HG03175 (cell line): ENCODE measurements around the gene SBNO1.
"Not testable (repeated sequence)": the region's sequence is repeated elsewhere in the genome, so short reads cannot be mapped to it uniquely, and the experiment has no call there.

Source experiments
- ATAC-seq: cut with Tn5 transposase; IDR thresholded peaks from one replicate; pipeline ENCODE4 v1.9.1; 2021; ENCODE audit warnings: mild to moderate bottlenecking, moderate library complexity; ENCODE audit not compliant: unreplicated experiment

SBNO1 gene

GRCh38 chr12:123351349-123351748 is 13.3 kb downstream of the SBNO1 start:
- ATAC-seq: no peak

GRCh38 chr12:123346946-123347345 is 17.7 kb downstream of the SBNO1 start:
- no peak for ATAC-seq

- no peak for ATAC-seq
These were observed 20.6 kb downstream of the SBNO1 start for GRCh38 chr12:123344086-123344485.

GRCh38 chr12:123337070-123337469 is 27.6 kb downstream of the SBNO1 start:
- no peak for ATAC-seq

- no peak for ATAC-seq
These were observed 28.1 kb downstream of the SBNO1 start for GRCh38 chr12:123336530-123336929.

GRCh38 chr12:123335490-123335889 is 29.2 kb downstream of the SBNO1 start:
- no peak for ATAC-seq

GRCh38 chr12:123329799-123330198 is 34.8 kb downstream of the SBNO1 start:
- no peak for ATAC-seq

GRCh38 chr12:123319826-123320225 is 44.8 kb downstream of the SBNO1 start:
- no peak for ATAC-seq

- no peak for ATAC-seq
These were observed 45.4 kb downstream of the SBNO1 start for GRCh38 chr12:123319273-123319672.

- not testable (repeated sequence) for ATAC-seq
These were observed 51.6 kb downstream of the SBNO1 start for GRCh38 chr12:123313046-123313445.

GRCh38 chr12:123306200-123306599 is 58.4 kb downstream of the SBNO1 start:
- ATAC-seq: no peak

GRCh38 chr12:123305136-123305535 is 59.5 kb downstream of the SBNO1 start:
- no peak for ATAC-seq

- no peak for ATAC-seq
These were observed 71.4 kb downstream of the SBNO1 start for GRCh38 chr12:123293178-123293760.

GRCh38 chr12:123289911-123290310 is 74.7 kb downstream of the SBNO1 start:
- ATAC-seq: no peak

GRCh38 chr12:123288751-123289346 is 75.8 kb downstream of the SBNO1 start:
- no peak for ATAC-seq

GRCh38 chr12:123286652-123287373 is 77.8 kb downstream of the SBNO1 start:
- ATAC-seq: no peak

GRCh38 chr12:123284669-123285068 is 80.0 kb downstream of the SBNO1 start:
- ATAC-seq: no peak

- no peak for ATAC-seq
These were observed 81.2 kb downstream of the SBNO1 start for GRCh38 chr12:123283461-123283860.

GRCh38 chr12:123282111-123282510 is 82.5 kb downstream of the SBNO1 start:
- ATAC-seq: no peak

- no peak for ATAC-seq
These were observed 83.7 kb downstream of the SBNO1 start for GRCh38 chr12:123280971-123281370.

GRCh38 chr12:123278101-123278627 is 86.5 kb downstream of the SBNO1 start:
- ATAC-seq: peak; percentile 84

- no peak for ATAC-seq
These were observed 91.5 kb downstream of the SBNO1 start for GRCh38 chr12:123273166-123273565.
